H1 (cell line): ENCODE data around the gene CYP27C1. TPM values are rescaled to one million over a fixed set of nuclear protein-coding genes. Genes with fewer than 3 reads are reported as not detected.
A peak's percentile ranks its signal among the peaks of the same experiment; 100 is the strongest.

Experiments used
- CTCF ChIA-PET: fragments of 300-600 bp; sonication (Branson Sonifier 250); formaldehyde crosslinking; loops from one replicate; lab custom pipeline; 2021; ENCODE audit not compliant: partially characterized antibody; lab: Charles Lee
- POLR2A ChIA-PET: fragments of 300-600 bp; sonication (Branson Sonifier 250); formaldehyde crosslinking; loops from one replicate; lab custom pipeline; 2021; ENCODE audit warnings: inconsistent platforms; ENCODE audit not compliant: partially characterized antibody; lab: Charles Lee
- DNase-seq, 2 experiments: peaks; one replicate each; pipeline versions ENCODE4 v3.0.0 to v3.0.0-alpha.2; 2010 to 2022; ENCODE audit warnings: low spot score in 2 of 2, low read depth in 1 of 2, mixed read lengths in 1 of 2
- FAIRE-seq: peaks from 2 replicates; lab custom pipeline; 2011; peaks lifted over from hg19 to GRCh38; lab: Jason Lieb, UNC
- H2AFZ ChIP-seq: 2 replicates; pipeline ENCODE4 v1.8.1; 2012; ENCODE audit warnings: low read length, inconsistent platforms
- H2AK5ac ChIP-seq: 2 replicates; pipeline ENCODE4 v1.6.1; 2013; ENCODE audit warnings: low read depth, low read length
- H2BK120ac ChIP-seq: replicated peaks from 2 replicates; pipeline ENCODE3; 2013; ENCODE audit warnings: low read depth, low read length, inconsistent platforms
- H2BK12ac ChIP-seq: 2 replicates; pipeline ENCODE4 v1.6.1; 2013; ENCODE audit warnings: low read depth, low read length
- H2BK15ac ChIP-seq: 2 replicates; pipeline ENCODE4 v1.6.1; 2013; ENCODE audit warnings: low read length
- H2BK20ac ChIP-seq: 2 replicates; pipeline ENCODE4 v1.6.1; 2013; ENCODE audit warnings: low read length
- H2BK5ac ChIP-seq: 2 replicates; pipeline ENCODE4 v1.6.1; 2013; ENCODE audit warnings: low read depth, low read length
- H3K14ac ChIP-seq: 2 replicates; pipeline ENCODE4 v1.6.1; 2013; ENCODE audit warnings: inconsistent platforms; ENCODE audit not compliant: insufficient read length
- H3K18ac ChIP-seq: 2 replicates; pipeline ENCODE4 v1.6.1; 2013; ENCODE audit warnings: low read length; ENCODE audit errors: extremely low read depth
- H3K23ac ChIP-seq: 2 replicates; pipeline ENCODE4 v1.6.1; 2013; ENCODE audit warnings: inconsistent platforms; ENCODE audit not compliant: insufficient read length
- H3K23me2 ChIP-seq: 2 replicates; pipeline ENCODE4 v1.6.1; 2013; ENCODE audit warnings: low read depth, low read length
- H3K27ac ChIP-seq: 2 replicates; pipeline ENCODE4 v1.6.1; 2011; ENCODE audit warnings: low read depth, low read length, inconsistent platforms
- H3K27me3 ChIP-seq, 4 experiments: replicated peaks in 1 of 4; 1 replicate in 1 of 4; 2 replicates in 3 of 4; pipeline versions ENCODE4 v1.6.1 to v1.8.1; 2011 to 2013; ENCODE audit warnings: low read length in 3 of 4, mild to moderate bottlenecking in 3 of 4, inconsistent platforms in 2 of 4, mixed read lengths in 2 of 4, moderate library complexity in 1 of 4; ENCODE audit not compliant: control insufficient read depth in 3 of 4, insufficient read depth in 3 of 4; ENCODE audit errors: extremely low read depth in 1 of 4
- H3K36me3 ChIP-seq, 4 experiments: 2 replicates each; pipeline versions ENCODE4 v1.6.1 to v1.8.1; 2011 to 2013; ENCODE audit warnings: mild to moderate bottlenecking in 4 of 4, low read length in 3 of 4, moderate library complexity in 2 of 4, control low read depth in 1 of 4, inconsistent platforms in 1 of 4; ENCODE audit not compliant: insufficient read depth in 4 of 4, control insufficient read depth in 2 of 4
- H3K4ac ChIP-seq: replicated peaks from 2 replicates; pipeline ENCODE3; 2013; ENCODE audit warnings: low read length, low read depth, mixed read lengths, inconsistent platforms; ENCODE audit not compliant: insufficient read length
- H3K4me1 ChIP-seq, 4 experiments: replicated peaks in 1 of 4; 1 replicate in 1 of 4; 2 replicates in 3 of 4; pipeline versions ENCODE4 v1.6.1 to v1.8.1; 2011 to 2013; ENCODE audit warnings: low read length in 3 of 4, inconsistent platforms in 2 of 4, mixed read lengths in 1 of 4; ENCODE audit not compliant: insufficient read depth in 4 of 4, control insufficient read depth in 3 of 4
- H3K4me2 ChIP-seq, 2 experiments: 2 replicates each; pipeline versions ENCODE4 v1.6.1 to v1.8.1; 2011 to 2013; ENCODE audit warnings: low read depth in 2 of 2, low read length in 2 of 2, control low read depth in 1 of 2, inconsistent platforms in 1 of 2, mild to moderate bottlenecking in 1 of 2; ENCODE audit not compliant: insufficient read depth in 1 of 2
- H3K4me3 ChIP-seq, 4 experiments: fragments of 200-600, 300-600 bp in 1 of 4; sonication (generic), shearing (Covaris generic), sonication (Bioruptor Twin) in 1 of 4; 2 replicates each; pipeline versions ENCODE4 v1.5.1 to v1.8.1; 2011 to 2016; ENCODE audit warnings: low read length in 4 of 4, low read depth in 3 of 4, control low read depth in 2 of 4, inconsistent platforms in 2 of 4, mild to moderate bottlenecking in 2 of 4, mixed read lengths in 1 of 4, moderate library complexity in 1 of 4; ENCODE audit not compliant: insufficient read depth in 2 of 4; ENCODE audit errors: extremely low read depth in 1 of 4
- H3K56ac ChIP-seq: replicated peaks from 2 replicates; pipeline ENCODE3; 2013; ENCODE audit warnings: low read depth, mild to moderate bottlenecking, mixed read lengths, low read length, inconsistent platforms; ENCODE audit not compliant: insufficient read length
- H3K79me1 ChIP-seq: 2 replicates; pipeline ENCODE4 v1.6.1; 2013; ENCODE audit warnings: low read depth, low read length, control low read depth
- H3K79me2 ChIP-seq, 2 experiments: 2 replicates each; pipeline versions ENCODE4 v1.6.1 to v1.8.1; 2012 to 2013; ENCODE audit warnings: low read length in 2 of 2, mild to moderate bottlenecking in 2 of 2, inconsistent platforms in 1 of 2; ENCODE audit not compliant: insufficient read depth in 2 of 2, control insufficient read depth in 1 of 2
- H3K9ac ChIP-seq, 4 experiments: replicated peaks in 1 of 4; 1 replicate in 1 of 4; 2 replicates in 3 of 4; pipeline versions ENCODE4 v1.6.1 to v1.8.1; 2011 to 2013; ENCODE audit warnings: low read depth in 3 of 4, low read length in 3 of 4, control low read depth in 2 of 4, mild to moderate bottlenecking in 2 of 4, moderate library complexity in 2 of 4, inconsistent platforms in 1 of 4; ENCODE audit errors: extremely low read depth in 1 of 4
- H3K9me3 ChIP-seq, 2 experiments: 2 replicates each; pipeline versions ENCODE4 v1.6.1 to v1.8.1; 2012 to 2013; ENCODE audit warnings: mild to moderate bottlenecking in 2 of 2, moderate library complexity in 2 of 2, control low read depth in 1 of 2, inconsistent platforms in 1 of 2, low read depth in 1 of 2, low read length in 1 of 2, mixed read lengths in 1 of 2; ENCODE audit not compliant: insufficient read depth in 2 of 2
- H4K20me1 ChIP-seq, 2 experiments: replicated peaks in 1 of 2; 2 replicates each; pipeline versions ENCODE3 to v1.8.1; 2011 to 2013; ENCODE audit warnings: inconsistent platforms in 2 of 2, low read length in 2 of 2, mild to moderate bottlenecking in 1 of 2; ENCODE audit not compliant: insufficient read depth in 2 of 2, control insufficient read depth in 1 of 2
- H4K5ac ChIP-seq: 2 replicates; pipeline ENCODE4 v1.6.1; 2013; ENCODE audit warnings: low read length, low read depth, mixed read lengths, inconsistent platforms; ENCODE audit not compliant: insufficient read length
- H4K8ac ChIP-seq: 2 replicates; pipeline ENCODE4 v1.8.0; 2013; ENCODE audit warnings: mild to moderate bottlenecking, moderate library complexity, low read length, inconsistent platforms; ENCODE audit not compliant: insufficient read depth; ENCODE audit errors: extremely low read depth
- H4K91ac ChIP-seq: replicated peaks from 2 replicates; pipeline ENCODE3; 2013; ENCODE audit warnings: low read length, mixed read lengths, inconsistent platforms; ENCODE audit not compliant: insufficient read length
- ASH2L ChIP-seq: fragments of 200-600, 300-600 bp; sonication (generic); IDR thresholded peaks from one replicate; pipeline ENCODE4 v1.7.1; 2017; ENCODE audit warnings: low read length
- CBX8 ChIP-seq: fragments of 300-800, 300-1000 bp; sonication (generic); IDR thresholded peaks from 2 replicates; pipeline ENCODE4 v1.7.1; 2016; ENCODE audit warnings: low read depth, low read length, borderline replicate concordance
- CHD2 ChIP-seq: IDR thresholded peaks from 2 replicates; pipeline ENCODE4 v1.6.1; 2012; ENCODE audit warnings: low read length, improper control_type of control experiment
- EGR1 ChIP-seq: IDR thresholded peaks from 2 replicates; pipeline ENCODE4 v1.6.1; 2011; ENCODE audit warnings: low read depth, low read length, borderline replicate concordance
- KDM4A ChIP-seq: IDR thresholded peaks from one replicate; pipeline ENCODE4 v1.7.1; 2012; ENCODE audit warnings: low read depth, mild to moderate bottlenecking, moderate library complexity, low read length, inconsistent platforms; ENCODE audit not compliant: severe bottlenecking
- MAX ChIP-seq: IDR thresholded peaks from 2 replicates; pipeline ENCODE4 v1.6.1; 2012; ENCODE audit warnings: inconsistent platforms
- PHF8 ChIP-seq: fragments of 200-600 bp; sonication (generic); conservative IDR thresholded peaks from 2 replicates; pipeline ENCODE4 v1.7.1; 2012; ENCODE audit warnings: low read depth, mild to moderate bottlenecking, inconsistent platforms, low read length, moderate library complexity
- RBBP5 ChIP-seq: IDR thresholded peaks from 2 replicates; pipeline ENCODE4 v1.7.1; 2012; ENCODE audit warnings: low read depth, mild to moderate bottlenecking, inconsistent platforms, low read length, moderate library complexity, borderline replicate concordance
- TEAD4 ChIP-seq: IDR thresholded peaks from 2 replicates; pipeline ENCODE4 v1.6.1; 2012; ENCODE audit warnings: low read depth, low read length, inconsistent platforms, mixed read lengths
- YY1 ChIP-seq: IDR thresholded peaks from 2 replicates; pipeline ENCODE4 v1.6.1; 2011; ENCODE audit warnings: low read depth, mild to moderate bottlenecking, low read length
- WGBS, 2 experiments: shearing (Covaris generic) in 1 of 2; methylation state at CpG; one replicate each; pipeline versions ENCODE4 v1.1.6 to v1.1.7; 2013 to 2015; ENCODE audit warnings: low lambda C conversion rate in 2 of 2, mixed read lengths in 2 of 2, inconsistent platforms in 1 of 2, low coverage in 1 of 2, missing lambda C conversion rate in 1 of 2; ENCODE audit not compliant: insufficient replicate concordance in 2 of 2, insufficient coverage in 1 of 2, insufficient read length in 1 of 2; ENCODE audit errors: extremely low coverage in 1 of 2, missing lambda C conversion rate in 1 of 2; 5-methylcytosine and 5-hydroxymethylcytosine counted together
- polyA plus RNA-seq, 7 experiments: library from polyadenylated mRNA; depleted of rRNA in 3 of 7; stranded (reverse) in 5 of 7; unstranded in 2 of 7; fragments of >200 nt in 5 of 7; fragments of 200-250 nt in 2 of 7; gene quantifications; 1 replicate in 5 of 7; 2 replicates in 1 of 7; 4 replicates in 1 of 7; pipeline versions ENCODE4 v1.2.1 to v1.2.3, GENCODE V29; 2011 to 2013; ENCODE audit warnings: missing spikeins in 2 of 7, mixed read lengths in 2 of 7
- total RNA-seq: library from RNA; stranded (reverse); fragmentation: NEBNext Ultra II Directional; extraction: Animal tissue kit (Norgen Biotek cat#: 25700); gene quantifications from 2 replicates; pipeline ENCODE4 v1.2.1, GENCODE V29; 2021

The CYP27C1 gene
- total and polyA plus RNA-seq, 2 of the 8 experiments (the other 6 are each of a cell fraction or from before 2014, with no cell fraction given), result 1.3 to 3.2 TPM

- H4K5ac ChIP-seq, result peak overlapping the region; percentile 81
- no peaks in the 10 kb centered on the region for H3K79me1 ChIP-seq
- H2AFZ ChIP-seq, result peak overlapping the region; percentile 40; the same call in 1 of the 2 replicates
- FAIRE-seq (no peak), DNase-seq (peak in 1 of 2 experiments; percentile 84)
- H3K9me3 ChIP-seq, result no peaks in the 10 kb centered on the region
- H3K36me3 ChIP-seq, result no peaks in the 10 kb centered on the region
- peak overlapping the region in 3 of 4 experiments; percentile 43 to 86 (median 72); a peak in 5 of 7 replicates for H3K9ac ChIP-seq
- H3K4me3 ChIP-seq, result peak overlapping the region; percentile 53 to 97 (median 62)
- peak overlapping the region; percentile 78 for H3K18ac ChIP-seq
- H3K79me2 ChIP-seq, result 0 out of 4 replicates have a peak, but pooled peaks cover 0 to 4% of the 10 kb centered on the region in 2 experiments
- peak overlapping the region; percentile 72 for H4K8ac ChIP-seq
- H3K4ac ChIP-seq, result no peak overlapping the region
- 0 out of 2 replicates have a peak overlapping the region, but pooled peaks have one; percentile 39 for H2BK12ac ChIP-seq
- H3K4me2 ChIP-seq, result peak overlapping the region; percentile 96 to 98
- no peak overlapping the region for H2BK15ac ChIP-seq
- peaks cover 20% of the 10 kb centered on the region for H3K23me2 ChIP-seq
- H2BK20ac ChIP-seq, result no peak overlapping the region
- peaks cover 0 to 7% (median 4%) of the 10 kb centered on the region in 4 experiments; a peak in 5 of 7 replicates for H3K4me1 ChIP-seq
- H2AK5ac ChIP-seq, result no peak overlapping the region
- POLR2A ChIA-PET, result interaction anchor here (0.9 to 1.5 kb wide), 8 partner anchors 9 to 137 kb away, joined by 3 to 6 read pairs (median 3); partner anchors contain the start of gene ERCC3
- no peak overlapping the region for H3K23ac ChIP-seq
- H2BK5ac ChIP-seq, result no peak overlapping the region
- no peaks in the 10 kb centered on the region for H4K20me1 ChIP-seq
- no peak overlapping the region for H2BK120ac ChIP-seq
- WGBS, 2 experiments, result 2% methylated on average over 14 of the region's 71 CpGs; no CpG with 5 or more reads in 1 of the 2 experiments
- H3K27me3 ChIP-seq, result peaks cover 0 to 17% (median 8%) of the 10 kb centered on the region in 4 experiments; a peak in 5 of 7 replicates
- peak overlapping the region; percentile 51; the same call in 1 of the 2 replicates for H3K27ac ChIP-seq
- no peak overlapping the region for H3K14ac ChIP-seq
- CTCF ChIA-PET, result interaction anchor here (0.8 to 1.2 kb wide), 5 partner anchors 11 to 197 kb away, joined by 3 to 5 read pairs (median 4); no protein-coding TSS in a partner anchor
- H4K91ac ChIP-seq, result no peak overlapping the region
- peak overlapping the region; percentile 10 for H3K56ac ChIP-seq
- no peak for TF ChIP-seq CHD2
- TF ChIP-seq PHF8, result peak; percentile 48
- peak; percentile 93 for TF ChIP-seq ASH2L
- peak; percentile 40; the same call in 1 of the 2 replicates for TF ChIP-seq EGR1
- TF ChIP-seq KDM4A, result peak; percentile 93
- TF ChIP-seq TEAD4, result no peak
- TF ChIP-seq CBX8, result no peak
- TF ChIP-seq MAX, result 0 out of 2 replicates have a peak, but pooled peaks have one; percentile 4
- no peak for TF ChIP-seq YY1
- peak; percentile 83; the same call in 1 of the 2 replicates for TF ChIP-seq RBBP5
Observed at GRCh38 chr2:127219171-127220070, 678 bp downstream of the CYP27C1 start.
